GM04504 (cell line): ENCODE results near the gene NOTCH4.
"Not testable (repeated sequence)": the region's sequence is repeated elsewhere in the genome, so short reads cannot be mapped to it uniquely, and the experiment has no call there.

Source experiments
- DNase-seq: peaks from one replicate; pipeline ENCODE4 v3.0.0-alpha.2; 2012; ENCODE audit warnings: low read depth

The NOTCH4 gene

DNA sequence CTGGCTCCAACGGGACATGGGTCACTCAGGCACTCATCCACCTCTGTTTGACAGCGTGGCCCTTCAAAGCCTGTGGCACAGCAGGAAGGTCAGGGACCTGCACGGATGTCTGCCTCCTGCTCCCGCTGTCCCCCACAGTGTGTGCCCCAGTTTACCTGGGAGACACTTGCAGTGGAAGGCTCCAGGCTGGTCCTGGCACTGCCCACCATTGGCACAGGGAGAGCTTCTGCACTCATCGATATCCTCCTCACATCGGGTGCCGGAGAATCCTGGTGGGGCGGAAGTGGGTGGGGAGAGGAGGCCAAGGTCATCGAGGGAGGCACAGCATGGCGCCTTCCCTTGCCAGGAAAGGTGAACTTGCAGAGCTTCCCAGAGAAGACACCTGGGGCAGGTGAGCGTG, 6.9 kb downstream of the NOTCH4 start:
- DNase-seq, result no peak

- no peak for DNase-seq
These were observed 7.6 kb downstream of the NOTCH4 start for GRCh38 chr6:32216285-32216684.

GRCh38 chr6:32215617-32216016, 8.2 kb downstream of the NOTCH4 start:
- no peak for DNase-seq

DNA sequence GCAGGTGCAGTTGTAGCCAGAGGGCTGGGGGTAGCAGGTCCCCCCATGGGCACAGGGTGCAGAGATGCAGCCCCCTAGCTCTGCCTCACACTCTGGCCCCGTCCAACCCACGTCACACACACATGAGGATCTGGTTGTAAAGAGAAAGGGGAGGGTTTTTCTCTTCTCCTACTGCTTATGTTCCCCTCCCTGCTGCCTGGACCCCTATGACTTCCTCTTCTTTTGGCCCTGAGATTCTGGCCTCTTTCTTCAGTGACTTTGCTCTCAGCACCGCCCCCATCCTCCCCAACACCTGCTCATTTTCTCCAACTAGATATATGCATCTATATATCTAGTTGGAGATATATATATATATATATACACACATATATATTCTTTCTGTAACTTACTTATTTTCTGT, 9.7 kb downstream of the NOTCH4 start:
- no peak for DNase-seq

- no peak for DNase-seq
These were observed 10.2 kb downstream of the NOTCH4 start for GRCh38 chr6:32213649-32214048.

DNA sequence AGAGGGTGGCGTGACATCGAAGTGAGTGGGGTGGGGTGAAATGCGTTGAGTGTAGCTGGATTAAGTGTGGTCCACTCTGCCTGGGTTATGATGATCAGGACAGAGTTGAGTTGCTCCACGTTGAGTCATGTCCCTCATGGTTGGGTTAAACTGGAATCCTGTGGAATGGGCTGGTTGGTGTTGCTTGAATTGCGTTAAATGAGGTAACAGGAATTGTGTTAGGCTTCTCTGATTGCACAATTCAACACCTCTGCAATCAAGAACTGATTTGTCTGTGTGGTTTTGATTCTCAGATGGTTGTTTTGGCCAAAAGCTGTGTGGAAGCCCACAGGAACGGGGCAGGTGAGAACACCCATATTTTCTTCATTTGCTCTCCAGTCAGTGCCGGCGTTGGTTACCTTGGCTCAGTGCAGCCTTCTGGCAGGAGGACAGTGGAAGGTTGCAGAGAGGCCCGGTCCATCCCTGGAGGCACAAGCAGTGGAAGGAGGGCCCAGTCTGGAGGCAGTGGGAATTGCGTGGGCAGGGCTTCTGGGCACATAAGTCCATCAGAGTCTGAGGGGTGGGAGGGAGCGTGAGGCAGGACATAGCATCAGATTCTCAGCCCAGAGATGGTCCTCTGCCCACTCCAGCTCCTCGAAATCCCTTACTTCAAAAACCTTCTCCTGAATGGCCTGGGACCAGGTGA, 11.6 kb downstream of the NOTCH4 start:
- no peak for DNase-seq

- not testable (repeated sequence) for DNase-seq
These were observed 12.4 kb downstream of the NOTCH4 start for GRCh38 chr6:32211432-32211831.

GRCh38 chr6:32210191-32210601, 13.7 kb downstream of the NOTCH4 start:
- DNase-seq, result no peak

DNA sequence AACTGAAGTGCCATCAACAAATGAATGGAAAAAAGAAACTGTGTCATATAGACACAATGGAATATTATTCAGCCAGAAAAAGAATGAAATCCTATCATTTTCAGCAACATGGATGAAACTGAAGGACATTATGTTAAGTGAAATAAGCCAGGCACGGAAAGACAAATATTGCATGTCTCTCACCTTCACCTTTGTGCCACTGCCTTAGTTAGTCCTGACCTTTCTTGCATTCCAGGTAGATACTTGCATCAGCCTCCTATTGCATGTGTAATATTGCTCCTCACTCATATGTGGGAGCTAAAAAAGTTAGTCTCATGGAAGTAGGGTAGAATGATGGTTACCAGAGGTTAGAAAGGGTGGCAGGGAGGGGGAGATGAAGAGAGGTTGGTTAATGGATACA, 14.9 kb downstream of the NOTCH4 start:
- no peak for DNase-seq

DNA sequence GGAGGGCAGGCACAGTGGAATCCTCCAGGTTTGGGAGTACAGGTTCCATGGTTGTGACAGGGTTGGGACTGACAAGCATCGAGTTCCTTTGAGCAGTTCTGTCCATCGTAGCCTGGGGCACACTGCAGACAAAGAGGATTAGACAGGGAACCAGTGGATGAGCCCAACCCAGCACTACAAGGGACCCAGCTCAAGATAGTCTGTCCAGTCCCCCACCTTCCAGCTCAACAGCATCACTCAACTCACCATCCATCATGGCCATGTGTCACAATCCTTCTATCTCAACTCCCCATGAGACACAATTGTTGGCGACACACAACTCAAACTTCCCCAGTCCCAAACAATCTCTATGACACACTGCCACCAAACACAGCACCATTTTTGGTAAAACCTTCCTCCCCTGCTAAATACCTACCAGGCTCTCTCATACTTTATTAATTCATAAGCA, 19.6 kb downstream of the NOTCH4 start:
- DNase-seq, result no peak

- no peak for DNase-seq
These were observed 20.2 kb downstream of the NOTCH4 start for GRCh38 chr6:32203426-32204267.

DNA sequence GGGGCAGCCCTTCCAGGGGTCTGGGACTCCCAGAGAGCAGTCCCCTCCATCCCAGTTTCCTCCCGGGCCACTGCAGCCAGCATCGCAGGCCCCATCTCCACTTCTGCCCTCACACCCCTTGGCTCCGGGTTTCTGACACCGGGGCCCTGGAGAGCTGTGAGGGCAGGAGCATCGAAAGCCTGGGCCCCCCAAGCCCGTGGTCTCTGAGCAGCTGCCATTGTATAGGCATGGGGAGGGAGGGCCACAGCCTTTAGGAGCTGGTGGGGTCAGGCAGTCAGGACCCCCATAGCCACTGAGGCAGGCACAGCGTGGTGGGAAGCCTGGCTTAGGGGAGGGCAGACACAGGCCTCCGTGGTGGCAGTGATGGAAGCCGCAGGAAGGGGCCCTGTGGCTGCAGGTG, 21.7 kb downstream of the NOTCH4 start:
- no peak for DNase-seq

DNA sequence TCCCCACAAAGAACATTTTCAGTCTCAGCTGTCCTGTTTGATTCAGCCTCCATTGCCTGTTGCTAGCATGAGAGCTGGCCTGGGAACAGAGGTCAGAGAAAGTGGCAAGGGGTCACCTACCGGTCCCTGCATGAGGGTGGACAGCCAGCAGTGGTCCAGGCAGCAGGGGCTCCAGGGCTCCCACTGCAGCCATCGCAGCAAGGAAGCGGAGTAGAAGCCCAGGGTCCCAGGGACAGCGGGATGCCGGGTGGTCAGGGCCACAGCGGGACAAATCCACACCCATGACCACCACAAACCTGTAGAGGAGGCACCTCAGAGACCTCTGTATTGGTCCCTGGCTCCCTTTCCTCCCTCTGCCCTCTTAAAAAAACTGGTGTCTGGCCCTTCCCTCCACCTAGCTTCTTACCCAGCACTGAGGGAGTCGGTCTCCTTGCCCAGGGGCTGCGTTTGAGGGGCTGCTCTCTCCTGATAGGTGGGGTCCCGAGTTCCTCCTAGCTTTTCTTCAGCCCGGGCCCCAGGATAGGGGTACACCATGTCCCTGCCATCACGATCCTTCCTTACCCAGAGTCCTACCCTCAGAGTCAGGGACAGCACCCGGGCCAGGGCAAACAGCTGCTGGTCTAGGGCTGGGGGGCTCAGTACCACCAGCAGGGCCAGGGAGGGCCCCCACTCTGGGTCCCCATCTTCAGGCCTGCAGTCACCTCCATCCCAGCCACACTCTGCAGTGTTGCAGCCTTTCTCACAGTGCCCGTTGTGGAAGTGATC, 23.0 kb downstream of the NOTCH4 start:
- no peak for DNase-seq

DNA sequence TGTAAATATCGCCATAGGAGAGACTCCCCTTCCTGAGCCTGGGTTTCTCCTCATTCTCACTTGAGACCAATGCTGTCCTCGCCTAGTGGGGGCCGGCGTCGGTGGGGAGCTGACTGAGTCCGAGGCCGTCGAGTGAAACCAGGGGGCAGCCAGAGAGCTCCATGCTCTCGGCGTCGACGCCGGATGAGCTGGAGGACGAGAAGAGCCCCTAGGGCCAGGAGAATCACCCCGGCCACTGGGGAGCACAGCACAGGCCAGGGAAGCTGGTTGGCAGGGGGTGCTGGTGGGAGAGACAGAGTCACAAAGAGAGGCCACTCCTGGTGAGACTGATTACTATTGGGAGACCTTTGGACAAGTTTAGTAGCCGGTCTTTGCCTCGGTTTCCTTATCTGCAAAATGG, 25.0 kb downstream of the NOTCH4 start:
- DNase-seq, result no peak

DNA sequence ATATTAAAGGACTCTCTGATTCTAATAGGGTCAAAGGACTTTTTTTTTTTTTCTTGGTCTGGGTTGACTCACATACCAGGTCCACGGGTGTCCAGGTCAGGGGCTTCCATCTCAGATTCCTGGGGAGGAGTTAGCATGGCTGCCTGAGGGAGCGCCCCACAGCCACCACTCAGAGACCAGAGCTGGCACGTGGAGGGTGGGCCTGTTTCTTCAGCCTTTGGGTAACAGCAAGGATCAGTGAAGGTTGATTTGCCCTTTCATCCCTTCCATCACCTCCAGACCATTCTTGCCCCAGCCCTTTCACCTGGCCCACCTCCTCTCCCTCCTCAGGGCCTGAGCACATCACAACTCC, 25.5 kb downstream of the NOTCH4 start:
- DNase-seq, result no peak

DNA sequence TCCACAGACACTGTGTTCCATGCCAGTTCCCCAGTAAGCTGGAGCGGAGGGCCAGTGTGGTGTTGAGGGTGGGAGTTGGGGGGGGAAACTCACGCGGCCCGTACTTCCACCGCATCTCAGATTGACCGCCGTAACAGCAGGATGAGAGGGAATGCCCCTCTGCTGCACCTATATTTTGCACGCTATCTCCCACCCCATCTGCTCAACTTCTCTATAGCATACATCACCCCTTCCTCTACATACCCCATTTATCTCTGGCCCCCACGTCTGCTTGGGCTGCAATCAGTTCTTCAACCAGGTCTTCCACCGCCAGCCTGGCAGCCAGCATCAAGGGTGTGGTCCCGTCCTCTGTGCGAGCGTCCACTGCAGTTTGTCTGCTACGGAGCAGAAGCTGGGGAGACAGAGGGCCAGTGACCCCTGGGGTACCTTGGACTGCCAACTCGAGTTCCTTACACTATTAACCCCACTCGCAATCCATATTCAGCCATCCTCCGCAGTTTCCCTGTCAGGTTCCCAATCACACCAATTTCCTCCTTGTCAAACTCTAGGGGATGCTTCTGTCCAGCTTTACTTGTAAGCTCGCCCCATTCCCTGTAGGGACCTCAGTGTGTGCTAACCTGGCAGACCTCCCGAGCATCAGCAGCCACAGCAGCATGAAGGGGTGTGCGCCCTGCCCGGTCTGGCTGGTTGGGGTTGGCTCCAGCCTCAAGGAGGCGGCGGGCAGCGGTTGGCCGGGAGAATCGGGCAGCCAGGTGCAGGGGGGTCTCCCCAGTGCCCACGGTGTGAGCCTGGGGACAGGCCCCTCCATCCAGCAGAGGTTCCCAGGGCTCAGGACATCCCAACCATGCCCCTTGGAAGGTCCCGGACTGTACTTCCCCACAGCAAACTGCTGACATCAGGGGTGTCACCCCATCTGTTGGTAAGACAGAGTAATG, 26.9 kb downstream of the NOTCH4 start:
- no peak for DNase-seq

DNA sequence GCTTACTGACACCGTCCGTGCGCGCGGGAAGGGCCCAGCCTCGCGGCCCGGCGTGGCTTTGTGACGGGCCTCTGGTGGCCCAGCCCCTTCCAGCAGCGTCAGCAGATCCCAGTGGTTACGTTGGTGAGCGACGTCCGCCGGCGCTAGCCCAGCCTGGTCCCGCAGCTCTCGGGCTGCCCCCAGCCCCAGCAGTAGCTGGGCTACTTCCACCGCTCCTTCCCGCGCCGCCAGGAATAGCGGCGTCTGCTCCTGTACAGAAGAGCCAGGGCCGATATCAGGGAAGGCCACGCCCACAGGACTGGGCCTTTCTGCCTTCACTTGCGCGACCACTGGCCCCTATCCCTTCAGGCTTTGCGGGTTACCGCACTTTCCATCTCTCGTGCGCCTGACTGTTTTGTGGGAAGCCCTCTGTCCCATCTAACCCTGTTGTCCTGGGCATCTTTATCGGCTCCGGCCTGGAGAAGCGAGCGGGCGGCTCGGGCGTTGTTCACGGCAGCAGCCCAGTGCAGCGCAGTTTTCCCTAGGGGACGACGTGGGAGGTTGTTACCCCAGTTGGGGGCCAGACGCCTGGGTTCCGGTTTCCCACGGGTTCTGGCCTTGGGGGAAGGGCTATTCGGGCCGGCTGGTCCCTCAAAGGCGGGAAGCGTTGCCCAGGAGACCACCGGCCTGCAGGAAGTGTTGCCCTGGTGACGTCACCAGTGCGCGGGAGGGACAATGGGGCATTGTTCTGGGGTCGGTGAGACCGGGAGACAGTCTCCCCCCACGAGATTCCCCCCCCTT, 27.8 kb downstream of the NOTCH4 start:
- DNase-seq, result peak; percentile 44

- peak; percentile 100 for DNase-seq
These were observed 28.3 kb downstream of the NOTCH4 start for GRCh38 chr6:32195652-32195901.

DNA sequence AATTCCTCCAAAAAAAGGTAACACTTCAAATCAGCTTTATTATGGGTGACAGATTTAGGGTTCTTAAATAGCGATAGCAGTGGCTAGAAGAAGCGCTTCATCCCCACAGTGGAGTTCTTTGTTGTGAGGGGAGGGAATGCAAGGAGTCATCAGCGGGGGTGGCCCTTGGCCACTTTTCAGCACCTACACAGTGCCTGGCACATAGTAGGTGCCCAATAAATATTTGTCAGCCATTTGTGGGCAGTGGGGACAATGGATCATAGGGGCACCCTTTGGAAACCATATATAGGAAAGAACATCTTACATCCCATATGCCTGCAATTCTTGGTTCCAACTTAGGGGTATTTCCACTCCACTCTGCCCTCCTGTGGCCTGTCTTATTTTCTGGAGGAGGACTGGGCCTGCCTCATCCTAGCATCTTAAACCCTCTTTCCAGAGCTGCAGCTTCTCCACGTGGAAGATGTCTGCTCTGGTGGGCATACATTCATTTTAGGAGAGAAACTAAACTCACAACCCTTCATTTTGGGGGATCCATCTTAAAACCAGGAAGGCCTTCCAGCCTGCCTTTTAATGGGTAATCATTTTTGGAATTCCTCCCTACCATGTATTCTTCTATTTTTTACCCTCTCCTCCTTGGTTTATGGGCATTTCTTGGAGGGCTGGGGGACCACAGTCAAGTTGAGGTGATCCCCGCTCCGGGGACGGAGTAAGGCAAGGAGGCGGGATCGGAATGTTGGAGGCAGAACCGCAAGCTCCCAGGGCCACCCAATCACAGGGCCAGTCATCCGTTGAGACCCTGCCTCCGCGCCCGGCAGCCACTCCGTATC, 28.8 kb downstream of the NOTCH4 start:
- no peak for DNase-seq

GRCh38 chr6:32194388-32194787, 29.5 kb downstream of the NOTCH4 start:
- no peak for DNase-seq
